GM23338 (cell line): ENCODE results near the gene XPNPEP1.

Experiments used
- CTCF ChIP-seq, 2 experiments: fragments of 200-600 bp in 1 of 2; sonication (generic) in 1 of 2; conservative IDR thresholded peaks; 2 replicates each; pipeline versions ENCODE4 v1.5.1 to v1.6.1; 2016 to 2017; ENCODE audit warnings: antibody characterized with exemption in 2 of 2, low read depth in 2 of 2, mild to moderate bottlenecking in 2 of 2, moderate library complexity in 1 of 2
- EZH2 ChIP-seq: fragments of 200-600 bp; sonication (generic); IDR thresholded peaks from one replicate; pipeline ENCODE4 v1.8.0; 2017; ENCODE audit warnings: antibody characterized with exemption, mild to moderate bottlenecking, low read depth; ENCODE audit not compliant: unreplicated experiment
- POLR2AphosphoS5 ChIP-seq: IDR thresholded peaks from 2 replicates; pipeline ENCODE4 v1.6.1; 2016; ENCODE audit warnings: antibody characterized with exemption, low read depth
- ZNF331 ChIP-seq: fragments of 250-450 bp; sonication (Bioruptor Pico); IDR thresholded peaks from 2 replicates; pipeline ENCODE4 v1.5.0; 2020; ENCODE audit warnings: low read depth, mild to moderate bottlenecking, moderate library complexity

- TF ChIP-seq ZNF331 (no peak), CTCF (conservative IDR thresholded peaks at IDR 0.05; ENCODE audit: low read depth in 2 of 2) (no peak), EZH2 (no peak), POLR2AphosphoS5 (no peak)
Observed at GRCh38 chr10:109882251-109883057, 40.9 kb downstream of the XPNPEP1 start.
